HG02571 (cell line): ENCODE results near the gene SERPINA6.
A peak's percentile ranks its signal among the peaks of the same experiment; 100 is the strongest.
"Not testable (repeated sequence)": the region's sequence is repeated elsewhere in the genome, so short reads cannot be mapped to it uniquely, and the experiment has no call there.

Experiments
- ATAC-seq: cut with Tn5 transposase; IDR thresholded peaks from one replicate; pipeline ENCODE4 v1.9.1; 2021; ENCODE audit warnings: mild to moderate bottlenecking, moderate library complexity; ENCODE audit not compliant: unreplicated experiment

SERPINA6 gene

DNA sequence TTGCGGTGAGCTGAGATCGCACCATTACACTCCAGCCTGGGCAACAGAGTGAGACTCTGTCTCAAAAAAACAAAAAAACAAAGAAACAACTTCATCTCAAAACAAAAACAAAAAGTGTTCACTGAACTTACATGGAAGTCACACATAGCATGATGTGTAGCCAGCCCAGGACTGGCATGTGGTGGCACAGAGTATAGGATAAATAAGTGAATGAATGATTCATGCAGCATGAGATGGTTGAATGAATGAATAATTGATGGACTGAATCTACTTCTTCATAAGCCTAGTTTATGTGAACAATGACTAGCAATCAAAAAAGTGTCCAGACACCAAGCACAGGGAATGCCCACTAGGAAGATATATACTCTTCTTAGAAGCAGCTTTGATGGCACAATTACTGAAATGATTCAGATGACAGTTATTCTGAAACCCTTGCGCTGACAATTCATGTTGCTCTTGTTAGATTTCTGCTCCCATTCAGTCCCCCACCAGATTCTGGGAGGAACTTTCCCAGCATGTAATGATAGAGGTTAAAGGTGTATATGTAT lies 31.6 kb upstream of the SERPINA6 start:
- no peak for ATAC-seq

DNA sequence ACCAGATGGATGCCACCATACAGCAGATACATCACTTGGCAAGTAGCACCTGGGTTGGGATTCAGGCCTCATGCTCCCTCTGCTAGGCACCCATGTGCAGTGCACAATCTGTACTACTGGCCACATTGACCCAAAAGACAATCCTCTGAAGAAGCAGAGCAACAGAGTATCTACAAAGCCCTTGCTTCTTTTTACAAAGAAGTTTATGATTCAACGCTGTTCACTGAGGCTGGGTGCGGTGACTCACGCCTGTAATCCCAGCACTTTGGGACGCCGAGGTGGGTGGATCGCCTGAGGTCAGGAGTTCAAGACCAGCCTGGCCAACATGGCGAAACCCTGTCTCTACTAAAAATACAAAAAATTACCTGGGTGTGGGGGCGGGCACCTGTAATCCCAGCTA lies 31.1 kb upstream of the SERPINA6 start:
- ATAC-seq = not testable (repeated sequence)

DNA sequence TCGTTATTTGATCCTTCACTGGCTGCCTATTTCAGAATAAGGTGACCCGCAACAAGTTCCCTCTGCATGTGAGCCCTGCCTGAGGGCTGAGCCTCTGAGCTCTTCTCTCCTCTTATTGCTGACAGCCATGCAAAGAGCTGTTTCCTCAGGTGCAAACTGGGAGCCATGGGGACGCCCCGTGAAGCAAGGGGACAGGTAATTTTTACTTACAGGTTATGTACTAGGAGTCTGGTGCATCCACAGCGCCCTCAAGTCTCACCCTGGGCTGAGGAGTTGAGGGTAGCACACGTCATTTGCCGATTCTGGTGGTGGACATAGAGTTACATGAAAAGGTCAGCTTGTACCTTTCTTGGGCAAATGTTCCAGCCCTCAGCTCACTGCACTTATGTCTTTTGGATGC lies 26.1 kb upstream of the SERPINA6 start:
- no peak for ATAC-seq

GRCh38 chr14:94348836-94349235 lies 25.7 kb upstream of the SERPINA6 start:
- ATAC-seq = no peak

DNA sequence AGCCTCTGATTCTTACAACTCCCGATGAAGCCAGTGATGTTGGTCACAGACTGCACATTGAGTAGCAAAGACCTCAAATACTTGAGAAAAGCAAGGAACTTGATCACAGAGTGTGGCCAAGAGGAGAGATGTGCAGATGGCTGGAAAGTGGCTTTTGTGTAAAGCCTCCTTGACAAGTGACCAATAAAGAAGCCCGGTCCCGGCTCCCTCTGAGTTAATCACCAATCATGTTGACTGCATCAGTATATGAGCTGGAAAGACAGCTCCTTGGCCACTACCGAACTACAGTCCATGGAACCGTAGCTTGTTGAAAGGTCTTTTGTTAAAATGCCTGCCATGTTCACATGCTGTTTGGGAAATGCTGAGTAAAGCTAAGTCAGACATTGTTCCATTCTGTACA lies 23.7 kb upstream of the SERPINA6 start:
- ATAC-seq = peak; percentile 4

- peak; percentile 65 for ATAC-seq
These were observed 23.1 kb upstream of the SERPINA6 start for GRCh38 chr14:94346065-94346786.

DNA sequence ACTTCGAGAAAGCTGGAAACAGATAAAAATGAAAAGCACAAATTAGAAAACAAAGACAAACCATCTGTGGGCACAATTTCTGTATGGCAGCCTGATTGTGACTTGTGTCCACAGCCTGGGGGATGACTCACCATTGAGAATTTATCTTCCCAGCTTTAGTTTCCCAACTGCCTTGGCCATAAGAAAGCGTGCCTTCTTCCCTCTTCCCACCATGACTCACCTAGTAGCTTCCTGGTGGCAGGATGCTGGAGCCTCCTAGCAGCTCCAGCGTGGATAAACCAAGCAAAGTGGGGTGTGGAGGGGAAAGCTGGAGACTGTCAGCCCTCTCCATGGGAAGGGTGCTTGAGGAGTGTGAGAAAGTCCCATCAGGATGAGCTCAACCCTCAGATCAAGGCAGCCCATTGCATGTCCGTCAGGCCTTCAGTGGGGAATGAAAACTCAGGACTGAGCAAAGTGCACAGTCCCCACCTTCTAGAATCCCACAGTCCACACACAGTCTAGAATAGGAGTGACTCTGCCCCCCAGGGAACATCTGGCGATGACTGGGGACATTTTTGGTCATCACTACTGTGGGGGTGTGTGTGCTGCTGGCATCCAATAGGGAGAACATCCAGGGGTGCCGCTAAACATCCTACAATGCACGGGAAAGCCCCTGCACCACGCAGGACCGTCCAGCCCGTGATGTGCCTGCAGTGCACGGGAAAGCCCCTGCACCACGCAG lies 22.4 kb upstream of the SERPINA6 start:
- no peak for ATAC-seq

- ATAC-seq = no peak
These were observed 21.3 kb upstream of the SERPINA6 start for GRCh38 chr14:94344389-94344788.

- ATAC-seq = no peak
These were observed 20.3 kb upstream of the SERPINA6 start for GRCh38 chr14:94343238-94344005.

DNA sequence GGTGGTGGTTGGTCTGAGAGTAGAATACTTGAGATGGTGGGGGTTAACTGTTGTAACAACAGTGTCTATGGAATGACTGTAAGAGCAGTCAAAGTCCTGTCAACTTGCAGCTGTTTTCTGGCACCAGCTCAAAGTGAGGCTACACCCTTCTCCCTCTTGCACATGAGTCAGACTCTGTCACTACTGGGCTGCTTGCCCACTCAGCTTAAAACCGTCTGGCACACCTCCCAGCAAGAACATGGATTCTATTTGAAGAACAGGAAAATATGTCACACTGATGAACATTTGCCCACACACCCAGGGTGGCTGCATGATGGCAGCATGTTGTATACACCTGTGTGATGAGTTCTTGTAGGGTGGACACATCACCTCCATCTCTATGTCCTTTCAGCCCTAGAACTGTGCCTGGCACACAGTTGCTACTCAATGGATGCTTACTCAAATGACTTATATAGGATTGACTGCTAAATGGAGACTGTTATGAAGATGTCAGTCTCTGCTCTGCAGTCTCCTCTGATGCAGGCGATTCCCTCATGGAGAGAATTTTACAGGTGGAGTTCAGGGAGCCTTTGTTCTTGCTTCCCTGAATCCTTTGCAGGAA lies 19.3 kb upstream of the SERPINA6 start:
- ATAC-seq = no peak

GRCh38 chr14:94341656-94342333 lies 18.7 kb upstream of the SERPINA6 start:
- no peak for ATAC-seq

DNA sequence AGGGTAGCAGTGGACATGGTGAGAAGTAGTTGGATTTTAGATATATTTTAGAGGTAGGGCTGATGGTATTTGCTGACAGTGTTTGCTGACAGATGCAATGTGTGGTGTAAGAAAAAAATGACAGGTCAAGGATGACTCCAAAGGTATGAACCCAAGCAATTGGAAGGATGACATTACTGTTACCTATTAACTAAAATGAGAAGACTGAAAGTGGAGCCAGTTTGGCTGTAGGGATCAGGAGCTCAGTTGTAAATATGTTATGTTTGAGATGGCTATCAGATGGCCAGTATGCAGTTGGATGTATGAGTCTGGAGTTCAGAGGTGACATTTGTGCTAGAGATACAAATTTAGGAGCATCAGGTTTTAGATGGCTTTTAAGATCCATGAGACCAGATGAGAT lies 17.4 kb upstream of the SERPINA6 start:
- no peak for ATAC-seq

- ATAC-seq = no peak
These were observed 14.9 kb upstream of the SERPINA6 start for GRCh38 chr14:94338023-94338422.

- no peak for ATAC-seq
These were observed 14.1 kb upstream of the SERPINA6 start for GRCh38 chr14:94337274-94337673.

- ATAC-seq = no peak
These were observed 11.7 kb upstream of the SERPINA6 start for GRCh38 chr14:94334872-94335271.

- no peak for ATAC-seq
These were observed 9.5 kb upstream of the SERPINA6 start for GRCh38 chr14:94332587-94332986.

DNA sequence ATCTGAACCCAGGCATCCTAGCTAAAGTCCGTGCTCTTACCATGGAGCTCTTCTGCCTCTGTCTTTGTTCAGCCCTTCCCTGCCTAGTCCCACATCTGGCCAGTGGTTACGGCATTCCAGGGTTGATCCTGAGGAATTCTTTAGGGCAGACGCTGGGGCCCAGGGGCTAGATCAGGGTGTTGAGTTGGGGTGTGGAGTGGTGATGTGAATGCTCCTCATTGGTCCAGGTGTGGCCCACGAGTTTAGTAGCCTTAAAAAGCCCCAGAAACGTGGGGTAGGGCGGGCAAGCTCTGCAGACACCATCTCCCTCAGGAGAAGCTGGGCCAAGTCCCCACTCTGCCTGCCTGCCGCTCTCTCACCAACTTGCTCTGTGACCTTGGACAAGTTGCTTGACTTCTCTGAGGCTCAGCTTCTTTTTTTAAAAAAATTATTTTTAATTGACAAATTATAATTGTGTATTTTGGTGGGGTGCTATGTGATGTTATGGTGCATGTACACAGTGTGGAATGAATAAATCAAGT lies 9.0 kb upstream of the SERPINA6 start:
- no peak for ATAC-seq

- ATAC-seq = no peak
These were observed 8.3 kb upstream of the SERPINA6 start for GRCh38 chr14:94331462-94331861.

GRCh38 chr14:94330857-94331256 lies 7.7 kb upstream of the SERPINA6 start:
- no peak for ATAC-seq

DNA sequence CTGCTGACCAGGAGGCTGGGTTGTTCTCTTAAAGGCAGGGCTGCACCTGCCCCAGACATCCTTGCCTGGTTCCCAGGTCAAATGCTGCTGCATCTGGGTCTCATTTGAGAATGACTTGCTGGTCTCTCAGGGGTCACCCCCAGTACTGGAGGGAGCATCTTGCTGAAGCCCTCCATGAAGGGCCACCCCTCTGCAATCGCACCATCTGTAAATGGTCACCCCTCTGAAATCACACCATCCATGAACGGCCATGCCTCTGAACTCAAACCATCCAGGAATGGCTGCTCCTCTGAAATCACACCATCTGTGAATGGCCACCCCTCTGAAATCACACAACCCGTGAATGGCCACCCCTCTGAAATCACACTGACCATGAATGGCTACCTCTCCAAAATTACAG lies 7.3 kb upstream of the SERPINA6 start:
- ATAC-seq = no peak
